Measurements from ENCODE around the gene FUZ. TPM values are rescaled to one million over a fixed set of nuclear protein-coding genes. Genes with fewer than 3 reads are reported as not detected.
A peak's percentile ranks its signal among the peaks of the same experiment; 100 is the strongest.

FUZ gene
- total and polyA plus RNA-seq, 7 donors: 7.4 to 32.9 (median 21.0) TPM

- no peak overlapping the region for H3K4me3 ChIP-seq
- H3K27me3 ChIP-seq: no peaks in the 10 kb centered on the region
- no peak for DNase-seq
- H3K9me3 ChIP-seq: no peaks in the 10 kb centered on the region
- peak overlapping the region; percentile 59 to 72 (median 64) for H3K27ac ChIP-seq
- no peak for TF ChIP-seq POLR2A (IDR thresholded peaks at IDR 0.05)
- no peak for TF ChIP-seq CTCF (IDR thresholded peaks at IDR 0.05)
- no peak for TF ChIP-seq EP300 (IDR thresholded peaks at IDR 0.05)
- no peak for TF ChIP-seq POLR2AphosphoS5 (IDR thresholded peaks at IDR 0.05)
- peaks cover 0 to 25% (median 17%) of the 10 kb centered on the region in 4 donors for H3K4me1 ChIP-seq
- intact Hi-C loops (cut with DNase I): no loop called here
- WGBS, 2 donors: 74 to 80% methylated on average over 17 of the region's 17 CpGs
- H3K36me3 ChIP-seq: peaks cover 35 to 81% (median 49%) of the 10 kb centered on the region in 4 donors
Observed at GRCh38 chr19:49860336-49861102, 47.4 kb upstream of the FUZ start.

GRCh38 chr19:49859682-49860335 lies 46.7 kb upstream of the FUZ start:
- H3K4me1 ChIP-seq: peaks cover 0 to 24% (median 11%) of the 10 kb centered on the region in 4 donors

GRCh38 chr19:49858088-49858985 lies 45.2 kb upstream of the FUZ start:
- Histone ChIP-seq H3K4me1 (peaks cover 0 to 35% (median 21%) of the 10 kb centered on the region in 4 donors), H3K27me3 (no peaks in the 10 kb centered on the region), H3K4me3 (no peak overlapping the region), H3K9me3 (no peaks in the 10 kb centered on the region), H3K36me3 (peaks cover 30 to 84% (median 54%) of the 10 kb centered on the region in 4 donors), H3K27ac (peak overlapping the region in 1 of 4 donors; percentile 11)
- no peak for DNase-seq
- WGBS, 2 donors: 89 to 90% methylated on average over 37 of the region's 37 CpGs
- TF ChIP-seq POLR2AphosphoS5 (IDR thresholded peaks at IDR 0.05): no peak
- no peak for TF ChIP-seq CTCF (IDR thresholded peaks at IDR 0.05)
- TF ChIP-seq EP300 (IDR thresholded peaks at IDR 0.05): no peak
- TF ChIP-seq POLR2A (IDR thresholded peaks at IDR 0.05): no peak
- intact Hi-C loops (cut with DNase I): no loop called here

More at GRCh38 chr19:49859682-49860335, 46.7 kb upstream of the FUZ start:
- peaks cover 35 to 88% (median 56%) of the 10 kb centered on the region in 4 donors for H3K36me3 ChIP-seq
- peak overlapping the region in 2 of 4 donors; percentile 67 to 72 for H3K27ac ChIP-seq
- intact Hi-C loops (cut with DNase I): no loop called here
- no peak for DNase-seq
- no peak overlapping the region for H3K4me3 ChIP-seq
- WGBS, 2 donors: 89 to 90% methylated on average over 22 of the region's 22 CpGs
- TF ChIP-seq POLR2AphosphoS5 (IDR thresholded peaks at IDR 0.05): no peak
- no peak for TF ChIP-seq EP300 (IDR thresholded peaks at IDR 0.05)
- no peak for TF ChIP-seq CTCF (IDR thresholded peaks at IDR 0.05)
- TF ChIP-seq POLR2A (IDR thresholded peaks at IDR 0.05): no peak
- no peaks in the 10 kb centered on the region for H3K27me3 ChIP-seq
- H3K9me3 ChIP-seq: no peaks in the 10 kb centered on the region

- Histone ChIP-seq H3K9me3 (no peaks in the 10 kb centered on the region), H3K27me3 (no peaks in the 10 kb centered on the region), H3K36me3 (peaks cover 28 to 78% (median 53%) of the 10 kb centered on the region in 4 donors), H3K27ac (no peak overlapping the region), H3K4me1 (peaks cover 0 to 41% (median 27%) of the 10 kb centered on the region in 4 donors), H3K4me3 (no peak overlapping the region)
- TF ChIP-seq POLR2AphosphoS5 (IDR thresholded peaks at IDR 0.05): no peak
- no peak for TF ChIP-seq CTCF (IDR thresholded peaks at IDR 0.05)
- no peak for TF ChIP-seq EP300 (IDR thresholded peaks at IDR 0.05)
- no peak for TF ChIP-seq POLR2A (IDR thresholded peaks at IDR 0.05)
- DNase-seq: no peak
- WGBS, 2 donors: 85 to 89% methylated on average over 5 of the region's 5 CpGs
- intact Hi-C loops (cut with DNase I): no loop called here
Observed at GRCh38 chr19:49857838-49858087, 44.7 kb upstream of the FUZ start.

Measured in sigmoid colon (tissue), 7 donors.